Mammary epithelial cell (primary cell): ENCODE measurements around the gene CCR6.

Source experiments
- EZH2 ChIP-seq: IDR thresholded peaks from 2 replicates; pipeline ENCODE4 v1.6.1; 2012; ENCODE audit warnings: low read length, inconsistent platforms, borderline replicate concordance
- TF ChIP-seq, protein P1 (sequence below), 2 donors: IDR thresholded peaks in 1 of 2; conservative IDR thresholded peaks in 1 of 2; 2 replicates each; pipeline ENCODE4 v1.5.1; 2011 to 2012; ENCODE audit warnings: inconsistent platforms in 2 of 2, low read length in 2 of 2, mild to moderate bottlenecking in 2 of 2, control low read depth in 1 of 2, low read depth in 1 of 2; ENCODE audit not compliant: insufficient read depth in 1 of 2; ENCODE audit errors: extremely low read depth in 1 of 2

DNA sequence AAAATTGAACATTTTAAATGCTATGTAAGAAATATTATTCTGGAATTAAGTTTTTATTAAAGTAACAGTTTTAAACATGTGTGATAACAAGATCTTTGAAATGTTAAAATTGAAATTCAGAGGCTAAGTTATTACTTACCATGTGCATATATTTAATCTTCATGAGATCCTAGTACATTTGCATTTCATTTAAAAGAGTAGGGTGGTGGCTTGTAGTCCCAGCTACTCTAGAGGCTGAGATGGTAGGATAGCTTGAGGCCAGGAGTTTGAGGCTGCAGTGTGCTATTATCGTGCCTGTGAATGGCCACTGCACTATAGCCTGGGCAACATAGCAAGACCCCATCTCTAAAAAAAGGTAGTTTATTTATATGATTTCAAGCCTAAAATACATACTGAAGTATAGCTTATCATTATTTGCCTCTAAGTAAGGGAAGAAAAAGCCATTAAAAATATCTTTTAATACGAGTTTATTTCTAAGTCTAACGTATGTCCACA is 3.0 kb downstream of the CCR6 start:
- TF ChIP-seq, protein P1, sequence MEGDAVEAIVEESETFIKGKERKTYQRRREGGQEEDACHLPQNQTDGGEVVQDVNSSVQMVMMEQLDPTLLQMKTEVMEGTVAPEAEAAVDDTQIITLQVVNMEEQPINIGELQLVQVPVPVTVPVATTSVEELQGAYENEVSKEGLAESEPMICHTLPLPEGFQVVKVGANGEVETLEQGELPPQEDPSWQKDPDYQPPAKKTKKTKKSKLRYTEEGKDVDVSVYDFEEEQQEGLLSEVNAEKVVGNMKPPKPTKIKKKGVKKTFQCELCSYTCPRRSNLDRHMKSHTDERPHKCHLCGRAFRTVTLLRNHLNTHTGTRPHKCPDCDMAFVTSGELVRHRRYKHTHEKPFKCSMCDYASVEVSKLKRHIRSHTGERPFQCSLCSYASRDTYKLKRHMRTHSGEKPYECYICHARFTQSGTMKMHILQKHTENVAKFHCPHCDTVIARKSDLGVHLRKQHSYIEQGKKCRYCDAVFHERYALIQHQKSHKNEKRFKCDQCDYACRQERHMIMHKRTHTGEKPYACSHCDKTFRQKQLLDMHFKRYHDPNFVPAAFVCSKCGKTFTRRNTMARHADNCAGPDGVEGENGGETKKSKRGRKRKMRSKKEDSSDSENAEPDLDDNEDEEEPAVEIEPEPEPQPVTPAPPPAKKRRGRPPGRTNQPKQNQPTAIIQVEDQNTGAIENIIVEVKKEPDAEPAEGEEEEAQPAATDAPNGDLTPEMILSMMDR (conservative IDR thresholded peaks at IDR 0.05 in 1 of 2, IDR thresholded peaks at IDR 0.05 in 1 of 2; ENCODE audit: extremely low read depth in 1 of 2, insufficient read depth in 1 of 2, low read depth in 1 of 2, low read length in 2 of 2): no peak
- TF ChIP-seq EZH2: no peak
